WTC11 (cell line): ENCODE measurements around the gene VWA8. TPM values are rescaled to one million over a fixed set of nuclear protein-coding genes. Genes with fewer than 3 reads are reported as not detected.

Experiments
- ATAC-seq: fragments of 200-7000 bp; cut with Tn5 transposase; 2 replicates; pipeline ENCODE4 v1.10.0; 2021; ENCODE audit warnings: mild to moderate bottlenecking, moderate library complexity
- CTCF ChIA-PET: fragments of 300-600 bp; sonication (Branson Sonifier 250); formaldehyde crosslinking; loops from one replicate; lab custom pipeline; 2021; ENCODE audit warnings: antibody characterized with exemption; lab: Charles Lee
- POLR2A ChIA-PET: fragments of 350-600 bp; sonication (Branson Sonifier 250); formaldehyde crosslinking; loops from one replicate; lab custom pipeline; 2021; ENCODE audit warnings: antibody characterized with exemption; lab: Charles Lee
- DNase-seq: peaks from one replicate; pipeline ENCODE4 v3.0.0; 2021; ENCODE audit warnings: low spot score
- H3K27ac Mint-ChIP-seq: 2 replicates; pipeline ENCODE4 v1.8.0; 2021; ENCODE audit warnings: mixed read lengths
- H3K27me3 Mint-ChIP-seq: 2 replicates; pipeline ENCODE4 v1.8.0; 2021; ENCODE audit warnings: low read depth, mild to moderate bottlenecking, moderate library complexity, mixed read lengths
- H3K36me3 Mint-ChIP-seq: 2 replicates; pipeline ENCODE4 v1.8.0; 2021; ENCODE audit warnings: mixed read lengths
- H3K4me1 Mint-ChIP-seq: 2 replicates; pipeline ENCODE4 v1.8.0; 2022; ENCODE audit warnings: mixed read lengths
- H3K4me3 Mint-ChIP-seq: 2 replicates; pipeline ENCODE4 v1.8.0; 2021; ENCODE audit warnings: mild to moderate bottlenecking, moderate library complexity, mixed read lengths
- H3K9me3 Mint-ChIP-seq: 2 replicates; pipeline ENCODE4 v1.8.0; 2021; ENCODE audit warnings: mixed read lengths
- ARID4B ChIP-seq: sonication (generic); formaldehyde crosslinking; IDR thresholded peaks from 2 replicates; pipeline ENCODE4 v1.8.0; 2023; ENCODE audit warnings: missing genetic modification reagents, mild to moderate bottlenecking, borderline replicate concordance
- ATF2 ChIP-seq: sonication (generic); formaldehyde crosslinking; IDR thresholded peaks from 2 replicates; pipeline ENCODE4 v1.8.1; 2022; ENCODE audit warnings: low read depth, missing genetic modification reagents, borderline replicate concordance
- ATF6 ChIP-seq: sonication (generic); formaldehyde crosslinking; IDR thresholded peaks from 2 replicates; pipeline ENCODE4 v1.8.1; 2023; ENCODE audit warnings: mild to moderate bottlenecking, missing genetic modification reagents
- CBFB ChIP-seq: sonication (generic); formaldehyde crosslinking; IDR thresholded peaks from 2 replicates; pipeline ENCODE4 v1.8.1; 2022; ENCODE audit warnings: mild to moderate bottlenecking, low read depth, missing genetic modification reagents
- FOXK1 ChIP-seq: sonication (generic); formaldehyde crosslinking; IDR thresholded peaks from 2 replicates; pipeline ENCODE4 v1.8.0; 2022; ENCODE audit warnings: mild to moderate bottlenecking, moderate library complexity, missing genetic modification reagents
- GRHL2 ChIP-seq: fragments of 250-450 bp; sonication (Bioruptor Pico); IDR thresholded peaks from 2 replicates; pipeline ENCODE4 v1.8.0; 2022; ENCODE audit warnings: mild to moderate bottlenecking, moderate library complexity; ENCODE audit not compliant: insufficient replicate concordance, severe bottlenecking
- IRF1 ChIP-seq: sonication (generic); formaldehyde crosslinking; IDR thresholded peaks from 2 replicates; pipeline ENCODE4 v1.8.0; 2023; ENCODE audit warnings: missing genetic modification reagents
- MAX ChIP-seq: sonication (generic); formaldehyde crosslinking; IDR thresholded peaks from 2 replicates; pipeline ENCODE4 v1.8.0; 2022; ENCODE audit warnings: mild to moderate bottlenecking, missing genetic modification reagents
- NFYB ChIP-seq: sonication (generic); formaldehyde crosslinking; conservative IDR thresholded peaks from 2 replicates; pipeline ENCODE4 v1.8.0; 2022; ENCODE audit warnings: low read depth, missing genetic modification reagents
- NR1H2 ChIP-seq: sonication (generic); formaldehyde crosslinking; IDR thresholded peaks from 2 replicates; pipeline ENCODE4 v1.9.0; 2021; ENCODE audit warnings: mild to moderate bottlenecking, moderate library complexity, missing genetic modification reagents
- PRRX2 ChIP-seq: fragments of 250-450 bp; sonication (Bioruptor Pico); IDR thresholded peaks from 2 replicates; pipeline ENCODE4 v1.8.0; 2021; ENCODE audit warnings: mild to moderate bottlenecking
- RELA ChIP-seq: sonication (generic); formaldehyde crosslinking; IDR thresholded peaks from 2 replicates; pipeline ENCODE4 v1.8.1; 2022; ENCODE audit warnings: missing genetic modification reagents, mild to moderate bottlenecking, borderline replicate concordance
- SMAD4 ChIP-seq: sonication (generic); formaldehyde crosslinking; IDR thresholded peaks from 2 replicates; pipeline ENCODE4 v1.8.0; 2022; ENCODE audit warnings: mild to moderate bottlenecking, missing genetic modification reagents
- SOX15 ChIP-seq: fragments of 250-450 bp; sonication (Bioruptor Pico); IDR thresholded peaks from 2 replicates; pipeline ENCODE4 v1.9.0; 2021; ENCODE audit warnings: mild to moderate bottlenecking
- ZNF281 ChIP-seq: sonication (generic); formaldehyde crosslinking; IDR thresholded peaks from 2 replicates; pipeline ENCODE4 v1.8.0; 2023; ENCODE audit warnings: mild to moderate bottlenecking, missing genetic modification reagents
- ZNF512 ChIP-seq: sonication (generic); formaldehyde crosslinking; IDR thresholded peaks from 2 replicates; pipeline ENCODE4 v1.8.1; 2022; ENCODE audit warnings: missing genetic modification reagents, borderline replicate concordance
- total RNA-seq: library from RNA; stranded (reverse); gene quantifications from 3 replicates; pipeline ENCODE4 v1.2.3, GENCODE V29; 2021
- TF ChIP-seq, protein P1 (sequence below): sonication (generic); formaldehyde crosslinking; IDR thresholded peaks from 2 replicates; pipeline ENCODE4 v1.8.1; 2023; ENCODE audit warnings: mild to moderate bottlenecking, missing genetic modification reagents, moderate library complexity
- TF ChIP-seq, protein P2 (sequence below): sonication (generic); formaldehyde crosslinking; IDR thresholded peaks from 2 replicates; pipeline ENCODE4 v1.8.1; 2023; ENCODE audit warnings: mild to moderate bottlenecking, missing genetic modification reagents, moderate library complexity

The VWA8 gene
- total RNA-seq, 1 experiment from 2014 or later: 19.9 TPM

DNA sequence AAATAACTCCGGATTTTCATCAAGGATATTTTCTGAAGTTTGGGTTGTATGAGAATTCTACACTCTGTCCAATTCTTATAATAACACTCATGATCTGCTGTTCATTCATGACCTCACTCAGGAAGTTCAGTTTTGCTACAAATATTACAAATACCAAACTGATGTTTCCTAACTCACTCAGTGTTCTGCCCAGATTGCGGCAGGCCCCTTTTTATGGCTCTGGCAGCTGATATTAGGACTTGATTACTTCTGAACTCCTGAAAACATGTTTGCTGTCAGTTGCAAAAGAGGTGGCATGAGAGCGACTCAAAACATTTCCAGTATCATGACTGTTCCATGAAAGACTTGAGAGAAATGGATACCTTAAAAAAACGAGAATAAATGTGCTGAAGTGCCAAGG lies 315.6 kb downstream of the VWA8 start:
- no peaks in the 10 kb centered on the region for H3K36me3 Mint-ChIP-seq

More for the DNA sequence above, 315.6 kb downstream of the VWA8 start:
- Mint-ChIP-seq H3K9me3 (no peaks in the 10 kb centered on the region), H3K4me1 (peaks cover 14% of the 10 kb centered on the region), H3K27ac (no peak overlapping the region), H3K27me3 (no peaks in the 10 kb centered on the region), H3K4me3 (no peak overlapping the region)
- ChIA-PET POLR2A (interaction anchor here (0.7 kb wide), 1 partner anchor 265 kb away, joined by 5 read pairs; no protein-coding TSS in a partner anchor), CTCF (no interaction called here)
- DNase-seq: no peak
- ATAC-seq: no peak
- TF ChIP-seq ZNF512 (no peak), IRF1 (CRISPR knock-in tag) (no peak), CBFB (CRISPR knock-in tag) (no peak), RELA (CRISPR knock-in tag) (no peak), GRHL2 (no peak), NFYB (CRISPR knock-in tag) (no peak), FOXK1 (CRISPR knock-in tag) (no peak), ATF2 (CRISPR knock-in tag) (no peak), ARID4B (CRISPR knock-in tag) (no peak), MAX (CRISPR knock-in tag) (no peak), ZNF281 (no peak), NR1H2 (no peak), ATF6 (no peak), SMAD4 (CRISPR knock-in tag) (no peak), SOX15 (no peak), PRRX2 (CRISPR knock-in tag) (no peak)
- TF ChIP-seq, protein P1, sequence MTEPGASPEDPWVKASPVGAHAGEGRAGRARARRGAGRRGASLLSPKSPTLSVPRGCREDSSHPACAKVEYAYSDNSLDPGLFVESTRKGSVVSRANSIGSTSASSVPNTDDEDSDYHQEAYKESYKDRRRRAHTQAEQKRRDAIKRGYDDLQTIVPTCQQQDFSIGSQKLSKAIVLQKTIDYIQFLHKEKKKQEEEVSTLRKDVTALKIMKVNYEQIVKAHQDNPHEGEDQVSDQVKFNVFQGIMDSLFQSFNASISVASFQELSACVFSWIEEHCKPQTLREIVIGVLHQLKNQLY: no peak
- TF ChIP-seq, protein P2, sequence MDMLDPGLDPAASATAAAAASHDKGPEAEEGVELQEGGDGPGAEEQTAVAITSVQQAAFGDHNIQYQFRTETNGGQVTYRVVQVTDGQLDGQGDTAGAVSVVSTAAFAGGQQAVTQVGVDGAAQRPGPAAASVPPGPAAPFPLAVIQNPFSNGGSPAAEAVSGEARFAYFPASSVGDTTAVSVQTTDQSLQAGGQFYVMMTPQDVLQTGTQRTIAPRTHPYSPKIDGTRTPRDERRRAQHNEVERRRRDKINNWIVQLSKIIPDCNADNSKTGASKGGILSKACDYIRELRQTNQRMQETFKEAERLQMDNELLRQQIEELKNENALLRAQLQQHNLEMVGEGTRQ (CRISPR knock-in tag): no peak
